Mesodermal cell (in vitro differentiated cells): ENCODE data around the gene MRPL17.
A peak's percentile ranks its signal among the peaks of the same experiment; 100 is the strongest.

Source experiments
- H3K27ac ChIP-seq: 2 replicates; pipeline ENCODE4 v1.7.0; 2013; ENCODE audit warnings: mild to moderate bottlenecking, low read depth, low read length, moderate library complexity; ENCODE audit not compliant: severe bottlenecking
- H3K36me3 ChIP-seq: 2 replicates; pipeline ENCODE4 v1.7.1; 2013; ENCODE audit warnings: mild to moderate bottlenecking, low read length, moderate library complexity; ENCODE audit not compliant: control insufficient read depth, insufficient read depth
- H3K4me1 ChIP-seq: one replicate; pipeline ENCODE4 v1.7.1; 2013; ENCODE audit warnings: mild to moderate bottlenecking, low read length; ENCODE audit not compliant: insufficient read depth, control insufficient read depth, poor library complexity, severe bottlenecking
- H3K4me3 ChIP-seq: 2 replicates; pipeline ENCODE4 v1.7.0; 2013; ENCODE audit warnings: low read length, control low read depth, mild to moderate bottlenecking; ENCODE audit not compliant: insufficient read depth, poor library complexity, severe bottlenecking; ENCODE audit errors: extremely low read depth
- H3K9me3 ChIP-seq: 2 replicates; pipeline ENCODE4 v1.7.1; 2013; ENCODE audit warnings: mild to moderate bottlenecking, low read length, moderate library complexity; ENCODE audit not compliant: control insufficient read depth
- WGBS, 2 experiments: methylation state at CpG; one replicate each; pipeline ENCODE4 v1.1.5; 2013; ENCODE audit warnings: missing lambda C conversion rate in 2 of 2; ENCODE audit not compliant: insufficient coverage in 2 of 2; 5-methylcytosine and 5-hydroxymethylcytosine counted together

Gene MRPL17

GRCh38 chr11:6654281-6655019, 28.7 kb downstream of the MRPL17 start:
- no peak overlapping the region for H3K27ac ChIP-seq
- peaks cover 25% of the 10 kb centered on the region for H3K4me1 ChIP-seq
- H3K36me3 ChIP-seq, result peaks cover 17% of the 10 kb centered on the region
- peak overlapping the region; percentile 54 for H3K4me3 ChIP-seq
- WGBS, 2 experiments, result 59 to 70% methylated on average over 8 of the region's 9 CpGs
- no peaks in the 10 kb centered on the region for H3K9me3 ChIP-seq

GRCh38 chr11:6653656-6654055, 29.5 kb downstream of the MRPL17 start:
- Histone ChIP-seq H3K9me3 (no peaks in the 10 kb centered on the region), H3K4me3 (no peak overlapping the region), H3K36me3 (peaks cover 25% of the 10 kb centered on the region), H3K27ac (no peak overlapping the region), H3K4me1 (peaks cover 25% of the 10 kb centered on the region)
- WGBS, 2 experiments, result 94 to 100% methylated on average over 2 of the region's 2 CpGs

- Histone ChIP-seq H3K4me1 (peaks cover 25% of the 10 kb centered on the region), H3K36me3 (peaks cover 25% of the 10 kb centered on the region), H3K9me3 (no peaks in the 10 kb centered on the region), H3K27ac (no peak overlapping the region), H3K4me3 (no peak overlapping the region)
- WGBS, 2 experiments, result 100% methylated on average over 1 of the region's 1 CpG
Measured at GRCh38 chr11:6653097-6653496, 30.0 kb downstream of the MRPL17 start.

- Histone ChIP-seq H3K9me3 (no peaks in the 10 kb centered on the region), H3K4me1 (peaks cover 30% of the 10 kb centered on the region), H3K36me3 (peaks cover 25% of the 10 kb centered on the region), H3K27ac (no peak overlapping the region), H3K4me3 (no peak overlapping the region)
- WGBS, 2 experiments, result 69 to 86% methylated on average over 2 to 3 of the region's 3 CpGs
Measured at GRCh38 chr11:6652182-6652581, 31.0 kb downstream of the MRPL17 start.

- Histone ChIP-seq H3K27ac (no peak overlapping the region), H3K4me3 (no peak overlapping the region), H3K4me1 (peaks cover 27% of the 10 kb centered on the region), H3K36me3 (peaks cover 25% of the 10 kb centered on the region), H3K9me3 (no peaks in the 10 kb centered on the region)
- WGBS, 2 experiments, result 82 to 84% methylated on average over 6 of the region's 6 CpGs
Measured at GRCh38 chr11:6650980-6651379, 32.2 kb downstream of the MRPL17 start.

GRCh38 chr11:6650104-6650503, 33.0 kb downstream of the MRPL17 start:
- no peak overlapping the region for H3K27ac ChIP-seq
- H3K4me3 ChIP-seq, result no peak overlapping the region
- no peaks in the 10 kb centered on the region for H3K9me3 ChIP-seq
- peaks cover 27% of the 10 kb centered on the region for H3K4me1 ChIP-seq
- H3K36me3 ChIP-seq, result peaks cover 30% of the 10 kb centered on the region

GRCh38 chr11:6648501-6648900, 34.6 kb downstream of the MRPL17 start:
- peaks cover 41% of the 10 kb centered on the region for H3K36me3 ChIP-seq
- H3K4me1 ChIP-seq, result peaks cover 25% of the 10 kb centered on the region
- WGBS, 2 experiments, result 80% methylated on average over 1 of the region's 1 CpG
- H3K4me3 ChIP-seq, result no peak overlapping the region
- no peak overlapping the region for H3K27ac ChIP-seq
- no peaks in the 10 kb centered on the region for H3K9me3 ChIP-seq

- Histone ChIP-seq H3K4me3 (no peak overlapping the region), H3K36me3 (peaks cover 37% of the 10 kb centered on the region), H3K4me1 (peaks cover 31% of the 10 kb centered on the region), H3K27ac (no peak overlapping the region), H3K9me3 (no peaks in the 10 kb centered on the region)
- WGBS, 2 experiments, result 90 to 100% methylated on average over 2 of the region's 2 CpGs
Measured at GRCh38 chr11:6647836-6648235, 35.3 kb downstream of the MRPL17 start.

GRCh38 chr11:6646918-6647679, 36.0 kb downstream of the MRPL17 start:
- 71 to 72% methylated on average over 7 to 8 of the region's 9 CpGs for WGBS, 2 experiments
- Histone ChIP-seq H3K27ac (peak overlapping the region; percentile 20), H3K4me1 (peaks cover 29% of the 10 kb centered on the region), H3K4me3 (no peak overlapping the region), H3K9me3 (no peaks in the 10 kb centered on the region), H3K36me3 (peaks cover 34% of the 10 kb centered on the region)

- WGBS, 2 experiments, result no CpG with 5 or more reads among the region's 3 CpGs
Measured at GRCh38 chr11:6646576-6646917, 36.6 kb downstream of the MRPL17 start.

GRCh38 chr11:6646071-6646470, 37.1 kb downstream of the MRPL17 start:
- no peak overlapping the region for H3K27ac ChIP-seq
- H3K4me3 ChIP-seq, result no peak overlapping the region
- 95 to 98% methylated on average over 12 of the region's 12 CpGs for WGBS, 2 experiments
- no peaks in the 10 kb centered on the region for H3K9me3 ChIP-seq
- H3K4me1 ChIP-seq, result peaks cover 21% of the 10 kb centered on the region
- peaks cover 42% of the 10 kb centered on the region for H3K36me3 ChIP-seq

More at GRCh38 chr11:6646576-6646917, 36.6 kb downstream of the MRPL17 start:
- H3K4me3 ChIP-seq, result no peak overlapping the region
- H3K27ac ChIP-seq, result peak overlapping the region; percentile 20
- peaks cover 39% of the 10 kb centered on the region for H3K36me3 ChIP-seq
- H3K9me3 ChIP-seq, result no peaks in the 10 kb centered on the region
- peaks cover 24% of the 10 kb centered on the region for H3K4me1 ChIP-seq
